Loucy (cell line): ENCODE results near the gene CABP7.

Experiments
- EZH2phosphoT487 ChIP-seq: fragments of 200-600 bp; IDR thresholded peaks from 2 replicates; pipeline ENCODE4 v1.6.1; 2018; ENCODE audit warnings: antibody characterized with exemption, mild to moderate bottlenecking, moderate library complexity, borderline replicate concordance
- TF ChIP-seq, protein P1 (sequence below): fragments of 200-600 bp; sonication (generic); conservative IDR thresholded peaks from 2 replicates; pipeline ENCODE4 v1.5.1; 2014; ENCODE audit warnings: mild to moderate bottlenecking, antibody characterized with exemption, low read length

DNA sequence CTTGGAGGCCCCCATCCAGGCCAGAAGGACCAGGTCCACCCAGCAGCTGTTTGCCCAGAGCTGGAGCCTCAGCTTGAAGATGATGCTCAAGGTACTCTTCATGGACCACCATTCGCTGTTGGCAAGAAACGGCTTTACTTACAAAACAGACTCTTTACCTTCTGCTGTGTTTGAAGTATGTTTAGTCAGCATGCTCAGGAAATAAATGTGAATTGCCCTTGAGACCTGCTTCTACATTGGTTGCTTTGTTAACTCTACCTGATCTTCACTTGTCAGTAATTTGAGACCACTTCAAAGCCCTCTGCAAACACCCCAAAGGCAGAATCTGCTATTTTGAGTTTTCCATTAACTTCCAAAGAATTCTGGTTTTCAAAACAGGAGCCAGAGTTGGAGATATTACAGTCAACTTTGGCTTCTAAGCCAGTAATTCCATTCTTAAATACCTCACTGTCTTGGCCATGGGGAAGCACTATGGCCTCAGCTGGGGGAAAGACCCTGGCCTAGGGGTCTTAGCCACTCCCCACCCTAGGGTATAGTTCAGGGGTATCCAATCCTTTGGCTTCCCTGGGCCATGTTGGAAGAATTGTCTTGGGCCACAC is 50.0 kb downstream of the CABP7 start:
- TF ChIP-seq, protein P1, sequence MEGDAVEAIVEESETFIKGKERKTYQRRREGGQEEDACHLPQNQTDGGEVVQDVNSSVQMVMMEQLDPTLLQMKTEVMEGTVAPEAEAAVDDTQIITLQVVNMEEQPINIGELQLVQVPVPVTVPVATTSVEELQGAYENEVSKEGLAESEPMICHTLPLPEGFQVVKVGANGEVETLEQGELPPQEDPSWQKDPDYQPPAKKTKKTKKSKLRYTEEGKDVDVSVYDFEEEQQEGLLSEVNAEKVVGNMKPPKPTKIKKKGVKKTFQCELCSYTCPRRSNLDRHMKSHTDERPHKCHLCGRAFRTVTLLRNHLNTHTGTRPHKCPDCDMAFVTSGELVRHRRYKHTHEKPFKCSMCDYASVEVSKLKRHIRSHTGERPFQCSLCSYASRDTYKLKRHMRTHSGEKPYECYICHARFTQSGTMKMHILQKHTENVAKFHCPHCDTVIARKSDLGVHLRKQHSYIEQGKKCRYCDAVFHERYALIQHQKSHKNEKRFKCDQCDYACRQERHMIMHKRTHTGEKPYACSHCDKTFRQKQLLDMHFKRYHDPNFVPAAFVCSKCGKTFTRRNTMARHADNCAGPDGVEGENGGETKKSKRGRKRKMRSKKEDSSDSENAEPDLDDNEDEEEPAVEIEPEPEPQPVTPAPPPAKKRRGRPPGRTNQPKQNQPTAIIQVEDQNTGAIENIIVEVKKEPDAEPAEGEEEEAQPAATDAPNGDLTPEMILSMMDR = no peak
- TF ChIP-seq EZH2phosphoT487 = no peak
